ENCODE measurements around the gene TNP1.

TNP1 gene

DNA sequence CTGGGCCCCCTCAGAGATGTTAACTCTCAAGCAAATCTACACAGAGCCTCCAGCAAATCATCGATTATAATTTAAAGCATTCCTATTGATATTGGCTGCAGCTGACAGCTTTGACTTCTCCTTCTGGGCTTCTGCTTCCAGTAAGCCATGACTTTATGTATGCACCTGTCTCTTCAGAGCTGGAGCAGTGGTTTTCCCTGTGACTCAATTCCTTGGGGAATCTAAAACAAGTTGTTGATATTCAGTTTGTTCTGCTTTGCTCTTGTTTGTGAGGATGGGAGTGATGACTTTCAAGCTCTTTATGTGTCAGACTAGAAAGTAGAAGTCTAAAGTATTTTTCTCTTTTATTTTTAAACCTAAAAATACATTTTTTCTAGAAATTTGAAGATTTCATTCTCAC lies 45.1 kb upstream of the TNP1 start:
- Histone ChIP-seq H3K79me2 (ENCODE audit: insufficient read depth, low read length) (no peaks in the 10 kb centered on the region), H3K27ac (ENCODE audit: low read length) (no peak overlapping the region), H3K9ac (ENCODE audit: low read depth, low read length) (no peak overlapping the region), H3K36me3 (ENCODE audit: insufficient read depth, low read length) (no peaks in the 10 kb centered on the region), H3K4me2 (ENCODE audit: insufficient read depth, low read length) (no peak overlapping the region), H3K4me1 (ENCODE audit: insufficient read depth, low read length) (no peaks in the 10 kb centered on the region), H4K20me1 (ENCODE audit: insufficient read depth, low read length) (no peaks in the 10 kb centered on the region), H2AFZ (ENCODE audit: low read depth, low read length) (no peak overlapping the region), H3K9me3 (ENCODE audit: insufficient read depth, low read length, severe bottlenecking) (no peaks in the 10 kb centered on the region), H3K27me3 (ENCODE audit: insufficient read depth, low read length, poor library complexity) (peaks cover 3% of the 10 kb centered on the region), H3K4me3 (ENCODE audit: low read depth in 1 of 2, low read length in 2 of 2) (no peak overlapping the region)
- TF ChIP-seq, protein P1, sequence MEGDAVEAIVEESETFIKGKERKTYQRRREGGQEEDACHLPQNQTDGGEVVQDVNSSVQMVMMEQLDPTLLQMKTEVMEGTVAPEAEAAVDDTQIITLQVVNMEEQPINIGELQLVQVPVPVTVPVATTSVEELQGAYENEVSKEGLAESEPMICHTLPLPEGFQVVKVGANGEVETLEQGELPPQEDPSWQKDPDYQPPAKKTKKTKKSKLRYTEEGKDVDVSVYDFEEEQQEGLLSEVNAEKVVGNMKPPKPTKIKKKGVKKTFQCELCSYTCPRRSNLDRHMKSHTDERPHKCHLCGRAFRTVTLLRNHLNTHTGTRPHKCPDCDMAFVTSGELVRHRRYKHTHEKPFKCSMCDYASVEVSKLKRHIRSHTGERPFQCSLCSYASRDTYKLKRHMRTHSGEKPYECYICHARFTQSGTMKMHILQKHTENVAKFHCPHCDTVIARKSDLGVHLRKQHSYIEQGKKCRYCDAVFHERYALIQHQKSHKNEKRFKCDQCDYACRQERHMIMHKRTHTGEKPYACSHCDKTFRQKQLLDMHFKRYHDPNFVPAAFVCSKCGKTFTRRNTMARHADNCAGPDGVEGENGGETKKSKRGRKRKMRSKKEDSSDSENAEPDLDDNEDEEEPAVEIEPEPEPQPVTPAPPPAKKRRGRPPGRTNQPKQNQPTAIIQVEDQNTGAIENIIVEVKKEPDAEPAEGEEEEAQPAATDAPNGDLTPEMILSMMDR (IDR thresholded peaks at IDR 0.05; ENCODE audit: borderline replicate concordance, extremely low read depth, low read length, poor library complexity, severe bottlenecking) = no peak
- no peak for TF ChIP-seq EZH2 (IDR thresholded peaks at IDR 0.05; ENCODE audit: borderline replicate concordance, low read depth, low read length, severe bottlenecking)
- no peak for DNase-seq
- no peak for ATAC-seq (ENCODE audit: insufficient read depth, low read depth)

DNA sequence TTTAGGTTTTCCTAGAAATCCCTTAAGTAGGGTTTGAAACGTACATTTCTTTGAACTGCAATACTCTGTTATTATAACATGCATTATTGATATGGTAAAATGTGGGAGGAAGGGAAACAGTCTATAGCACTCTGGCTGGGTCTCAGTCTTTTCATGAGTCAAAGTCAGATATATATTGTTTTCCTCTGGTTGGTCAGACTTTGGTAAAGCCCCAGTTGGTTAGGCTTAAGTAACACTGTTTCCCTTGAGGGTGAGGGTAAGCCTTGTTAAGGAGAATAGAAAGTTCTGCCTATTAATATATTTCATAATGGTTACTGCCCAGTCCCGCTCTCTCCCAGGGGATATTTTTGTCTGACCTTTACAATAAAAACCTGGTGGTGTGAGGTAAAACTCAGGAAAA lies 44.7 kb upstream of the TNP1 start:
- no peak overlapping the region for H3K9ac ChIP-seq (ENCODE audit: low read depth, low read length)
- no peaks in the 10 kb centered on the region for H4K20me1 ChIP-seq (ENCODE audit: insufficient read depth, low read length)
- H3K9me3 ChIP-seq (ENCODE audit: insufficient read depth, low read length, severe bottlenecking) = no peaks in the 10 kb centered on the region
- no peak overlapping the region for H2AFZ ChIP-seq (ENCODE audit: low read depth, low read length)
- H3K4me1 ChIP-seq (ENCODE audit: insufficient read depth, low read length) = no peaks in the 10 kb centered on the region
- ATAC-seq (ENCODE audit: insufficient read depth, low read depth) (no peak), DNase-seq (no peak)
- H3K27ac ChIP-seq (ENCODE audit: low read length) = no peak overlapping the region
- H3K4me3 ChIP-seq (ENCODE audit: low read depth in 1 of 2, low read length in 2 of 2) = no peak overlapping the region
- H3K27me3 ChIP-seq (ENCODE audit: insufficient read depth, low read length, poor library complexity) = peaks cover 3% of the 10 kb centered on the region
- H3K79me2 ChIP-seq (ENCODE audit: insufficient read depth, low read length) = no peaks in the 10 kb centered on the region
- TF ChIP-seq, protein P1 (IDR thresholded peaks at IDR 0.05; ENCODE audit: borderline replicate concordance, extremely low read depth, low read length, poor library complexity, severe bottlenecking) = no peak
- no peak for TF ChIP-seq EZH2 (IDR thresholded peaks at IDR 0.05; ENCODE audit: borderline replicate concordance, low read depth, low read length, severe bottlenecking)
- no peak overlapping the region for H3K4me2 ChIP-seq (ENCODE audit: insufficient read depth, low read length)
- H3K36me3 ChIP-seq (ENCODE audit: insufficient read depth, low read length) = no peaks in the 10 kb centered on the region

DNA sequence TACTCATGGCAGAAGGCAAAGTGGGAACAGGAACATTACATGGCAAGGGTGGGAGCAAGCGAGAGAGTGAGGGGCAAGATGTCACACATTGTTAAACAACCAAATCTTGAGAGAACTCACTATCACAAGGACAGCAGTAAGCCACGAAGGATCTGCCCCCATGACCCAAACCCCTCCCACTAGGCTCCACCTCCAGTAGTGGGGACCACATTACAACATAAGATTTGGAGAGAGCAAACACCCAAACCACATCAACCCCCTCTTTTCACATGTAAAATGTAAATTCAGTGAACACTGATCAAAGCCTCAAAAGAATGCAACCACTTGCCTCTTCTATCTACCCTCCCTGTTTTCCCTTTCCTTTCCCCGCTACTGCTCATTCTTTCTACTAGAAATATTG lies 43.6 kb upstream of the TNP1 start:
- no peaks in the 10 kb centered on the region for H4K20me1 ChIP-seq (ENCODE audit: insufficient read depth, low read length)
- H3K9me3 ChIP-seq (ENCODE audit: insufficient read depth, low read length, severe bottlenecking) = no peaks in the 10 kb centered on the region
- no peaks in the 10 kb centered on the region for H3K27me3 ChIP-seq (ENCODE audit: insufficient read depth, low read length, poor library complexity)
- no peak overlapping the region for H3K4me2 ChIP-seq (ENCODE audit: insufficient read depth, low read length)
- DNase-seq (peak; percentile 38), ATAC-seq (ENCODE audit: insufficient read depth, low read depth) (peak; percentile 72)
- no peaks in the 10 kb centered on the region for H3K36me3 ChIP-seq (ENCODE audit: insufficient read depth, low read length)
- TF ChIP-seq EZH2 (IDR thresholded peaks at IDR 0.05; ENCODE audit: borderline replicate concordance, low read depth, low read length, severe bottlenecking) = no peak
- TF ChIP-seq, protein P1 (IDR thresholded peaks at IDR 0.05; ENCODE audit: borderline replicate concordance, extremely low read depth, low read length, poor library complexity, severe bottlenecking) = no peak
- no peak overlapping the region for H3K4me3 ChIP-seq (ENCODE audit: low read depth in 1 of 2, low read length in 2 of 2)
- H2AFZ ChIP-seq (ENCODE audit: low read depth, low read length) = no peak overlapping the region
- H3K27ac ChIP-seq (ENCODE audit: low read length) = no peak overlapping the region
- H3K79me2 ChIP-seq (ENCODE audit: insufficient read depth, low read length) = no peaks in the 10 kb centered on the region
- no peak overlapping the region for H3K9ac ChIP-seq (ENCODE audit: low read depth, low read length)
- H3K4me1 ChIP-seq (ENCODE audit: insufficient read depth, low read length) = no peaks in the 10 kb centered on the region

DNA sequence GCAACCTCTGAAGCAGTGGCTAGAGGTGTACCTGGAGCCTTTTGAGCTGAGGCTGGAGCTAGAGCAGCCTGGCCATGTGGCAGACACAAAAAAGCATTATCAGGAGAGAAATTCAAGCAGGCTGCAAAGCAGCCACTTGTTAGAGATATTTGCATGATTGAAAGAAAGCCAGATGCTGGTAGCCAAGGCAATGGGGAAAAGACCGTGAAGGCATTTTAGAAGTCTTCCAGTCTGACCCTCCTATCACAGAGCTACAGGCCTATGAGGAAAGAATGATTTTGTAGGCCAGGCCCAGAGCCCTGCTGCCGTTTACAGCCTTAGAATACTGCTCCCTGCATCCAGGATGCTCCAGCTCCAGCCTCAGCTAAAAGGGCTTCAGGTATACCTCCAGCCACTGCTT lies 41.4 kb upstream of the TNP1 start:
- Histone ChIP-seq H3K4me3 (ENCODE audit: low read depth in 1 of 2, low read length in 2 of 2) (no peak overlapping the region), H3K27ac (ENCODE audit: low read length) (no peak overlapping the region), H2AFZ (ENCODE audit: low read depth, low read length) (no peak overlapping the region), H3K36me3 (ENCODE audit: insufficient read depth, low read length) (no peaks in the 10 kb centered on the region), H3K9me3 (ENCODE audit: insufficient read depth, low read length, severe bottlenecking) (no peaks in the 10 kb centered on the region), H3K79me2 (ENCODE audit: insufficient read depth, low read length) (no peaks in the 10 kb centered on the region), H3K27me3 (ENCODE audit: insufficient read depth, low read length, poor library complexity) (no peaks in the 10 kb centered on the region), H3K4me1 (ENCODE audit: insufficient read depth, low read length) (no peaks in the 10 kb centered on the region), H3K4me2 (ENCODE audit: insufficient read depth, low read length) (no peak overlapping the region), H4K20me1 (ENCODE audit: insufficient read depth, low read length) (no peaks in the 10 kb centered on the region), H3K9ac (ENCODE audit: low read depth, low read length) (no peak overlapping the region)
- no peak for TF ChIP-seq EZH2 (IDR thresholded peaks at IDR 0.05; ENCODE audit: borderline replicate concordance, low read depth, low read length, severe bottlenecking)
- TF ChIP-seq, protein P1 (IDR thresholded peaks at IDR 0.05; ENCODE audit: borderline replicate concordance, extremely low read depth, low read length, poor library complexity, severe bottlenecking) = no peak
- DNase-seq (no peak), ATAC-seq (ENCODE audit: insufficient read depth, low read depth) (no peak)
